ENCODE results near the gene MTA1. TPM values are rescaled to one million over a fixed set of nuclear protein-coding genes. Genes with fewer than 3 reads are reported as not detected.

The MTA1 gene
- polyA plus RNA-seq, 3 donors, result 44.7 to 61.1 (median 53.4) TPM

GRCh38 chr14:105418269-105419194 is 1.1 kb upstream of the MTA1 start:
- WGBS, 3 donors, result 65 to 78% (median 76%) methylated on average over 18 to 19 of the region's 19 CpGs
- H3K27ac ChIP-seq (ENCODE audit: low read depth, low read length), result no peak overlapping the region

DNA sequence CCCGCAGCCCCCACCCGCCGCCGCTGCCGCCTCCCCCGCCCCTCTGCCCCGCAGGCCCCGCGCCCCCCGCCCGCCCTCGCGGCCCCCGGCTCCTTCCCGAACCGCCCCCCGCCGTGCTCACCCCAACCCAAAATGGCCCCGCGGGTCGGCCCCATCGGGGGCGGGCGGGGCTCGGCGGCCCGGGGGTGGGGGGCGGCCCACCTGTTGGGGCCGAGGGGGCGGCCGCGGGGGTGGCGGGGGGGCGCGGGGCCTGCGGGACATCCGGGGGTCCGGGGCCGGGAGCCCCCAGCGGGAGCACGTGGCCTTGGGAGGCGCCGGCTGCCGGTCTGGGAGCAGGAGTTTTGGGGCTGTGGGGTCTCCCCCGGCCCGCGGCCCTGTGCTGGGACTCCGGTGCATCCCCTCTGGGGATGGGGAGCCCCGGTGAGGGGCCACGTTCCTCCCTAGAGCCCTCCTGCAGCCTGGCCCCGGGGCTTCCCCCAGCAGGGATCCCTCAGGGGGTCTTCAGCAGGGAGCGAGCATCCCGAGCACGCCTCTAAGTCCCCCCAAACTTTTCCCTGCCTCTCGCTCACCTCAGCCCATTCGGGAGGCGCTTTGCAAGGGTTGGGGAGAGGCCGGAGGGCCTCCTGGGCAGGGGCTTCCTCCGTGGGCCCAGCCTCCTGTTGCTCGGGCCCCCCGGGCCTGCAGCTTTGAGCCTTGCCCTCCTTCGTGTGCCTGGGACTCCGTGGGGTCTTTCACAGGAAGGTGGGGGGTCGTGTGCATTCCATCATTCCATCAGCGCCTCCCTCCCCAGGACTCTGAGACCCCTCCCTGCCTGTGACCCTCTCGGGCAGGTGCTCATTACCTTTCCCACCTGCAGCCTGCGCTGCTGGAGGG is 710 bp downstream of the MTA1 start:
- H3K27ac ChIP-seq (ENCODE audit: low read depth, low read length), result no peak overlapping the region
- 3% methylated on average over 31 to 67 of the region's 67 CpGs for WGBS, 3 donors

DNA sequence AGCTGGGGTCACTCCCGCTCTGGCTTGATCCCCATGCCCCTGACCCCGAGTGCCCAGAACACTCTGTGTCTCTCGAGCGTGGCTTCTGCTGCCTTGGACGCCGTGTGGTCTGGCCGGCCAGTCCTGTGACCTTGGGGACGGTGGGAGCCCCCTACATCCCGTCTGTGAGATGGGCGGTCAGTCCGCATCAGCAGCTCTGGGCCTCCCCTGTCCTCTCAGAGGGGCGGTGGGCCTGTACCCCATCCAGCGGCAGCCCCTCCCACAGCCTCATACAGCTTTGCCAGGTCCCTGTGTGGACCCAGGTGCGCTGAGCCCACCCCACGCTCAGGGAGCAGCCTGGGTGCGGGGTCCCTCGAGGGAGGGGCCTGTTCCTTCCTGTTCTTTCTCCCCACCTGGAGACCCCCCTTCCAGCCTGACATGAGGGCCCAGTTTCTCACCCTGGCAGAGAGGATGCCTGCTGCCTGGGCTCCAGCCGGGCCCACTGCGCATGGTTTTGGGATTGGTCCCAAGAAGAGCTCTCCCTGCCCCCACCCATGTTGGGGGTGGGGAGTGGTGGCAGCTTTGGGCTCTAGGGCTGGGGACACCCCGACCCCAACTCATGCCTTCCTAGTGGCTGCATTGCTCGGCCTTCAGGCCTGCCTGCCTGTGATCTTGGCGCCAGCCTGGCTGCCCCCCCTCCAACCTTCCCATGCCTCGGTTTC is 1.5 kb downstream of the MTA1 start:
- 45 to 53% (median 46%) methylated on average over 23 of the region's 23 CpGs for WGBS, 3 donors
- no peak overlapping the region for H3K27ac ChIP-seq (ENCODE audit: low read depth, low read length)

GRCh38 chr14:105421723-105422615 is 2.3 kb downstream of the MTA1 start:
- H3K27ac ChIP-seq (ENCODE audit: low read depth, low read length), result no peak overlapping the region
- WGBS, 3 donors, result 57 to 76% (median 57%) methylated on average over 31 to 32 of the region's 32 CpGs

- WGBS, 3 donors, result 79 to 84% (median 82%) methylated on average over 21 of the region's 21 CpGs
- H3K27ac ChIP-seq (ENCODE audit: low read depth, low read length), result no peak overlapping the region
Observed at GRCh38 chr14:105422695-105423487, 3.3 kb downstream of the MTA1 start.

DNA sequence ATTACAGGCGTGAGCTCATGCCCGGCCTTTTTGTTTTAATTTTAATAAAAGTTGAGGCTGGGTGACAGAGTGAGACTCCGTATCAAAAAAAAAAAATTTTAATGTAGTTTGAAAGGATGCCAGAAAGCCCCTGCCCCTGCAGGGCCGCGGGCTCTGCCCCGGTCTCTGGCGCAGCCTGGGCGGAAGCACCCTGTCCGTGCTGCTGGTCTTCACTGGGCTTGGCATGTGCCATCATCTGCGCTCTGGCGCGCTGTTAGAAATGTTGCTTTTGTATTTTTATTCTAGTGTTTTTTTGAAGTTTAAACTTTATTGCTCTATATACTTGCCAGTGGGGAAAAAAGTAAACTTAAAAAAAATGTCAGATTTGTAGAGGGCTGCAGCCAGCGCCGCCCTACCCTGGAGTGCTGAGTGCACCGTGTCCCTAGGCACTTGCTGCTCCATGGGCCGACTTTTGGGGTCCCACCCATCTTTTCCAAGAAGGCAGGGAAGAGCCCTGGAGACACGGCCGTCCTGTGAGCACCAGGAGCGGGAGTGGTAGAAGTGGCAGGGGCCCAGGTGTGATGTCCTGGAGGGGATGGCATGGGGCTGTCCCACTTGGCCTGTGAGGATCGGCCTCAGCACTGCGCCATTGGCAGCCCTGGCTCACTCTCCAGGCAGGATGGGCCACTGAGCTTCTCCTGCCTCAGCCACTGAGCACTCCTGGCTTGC is 4.0 kb downstream of the MTA1 start:
- no peak overlapping the region for H3K27ac ChIP-seq (ENCODE audit: low read depth, low read length)
- 94 to 96% (median 96%) methylated on average over 21 of the region's 21 CpGs for WGBS, 3 donors

GRCh38 chr14:105424861-105425260 is 5.2 kb downstream of the MTA1 start:
- no peak overlapping the region for H3K27ac ChIP-seq (ENCODE audit: low read depth, low read length)
- 94 to 95% (median 94%) methylated on average over 12 of the region's 12 CpGs for WGBS, 3 donors

DNA sequence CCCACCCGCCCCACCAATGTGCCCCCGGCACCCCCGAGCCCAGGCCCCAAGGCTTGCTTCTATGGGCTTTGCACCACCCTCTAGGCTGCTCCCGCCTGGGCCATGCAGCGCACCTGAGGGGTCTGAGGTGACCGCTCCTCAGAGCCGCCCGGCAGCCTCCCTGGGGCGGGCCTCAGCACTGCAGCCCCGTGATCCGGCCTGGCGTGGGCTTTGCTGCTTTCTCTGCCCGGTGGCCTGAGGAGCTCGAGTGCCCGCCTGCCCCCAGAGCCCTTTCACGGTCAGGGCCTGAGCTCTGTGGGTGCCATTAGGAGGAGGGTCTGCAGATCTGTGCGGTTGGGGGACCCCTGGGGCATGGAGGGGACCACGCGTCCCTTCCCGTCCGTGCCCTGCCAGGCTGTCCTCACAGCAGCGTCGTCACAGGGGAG is 6.2 kb downstream of the MTA1 start:
- WGBS, 3 donors, result 94 to 98% (median 95%) methylated on average over 17 to 23 of the region's 23 CpGs
- no peak overlapping the region for H3K27ac ChIP-seq (ENCODE audit: low read depth, low read length)

GRCh38 chr14:105426416-105427130 is 6.9 kb downstream of the MTA1 start:
- WGBS, 3 donors, result 94 to 98% (median 97%) methylated on average over 21 of the region's 21 CpGs
- no peak overlapping the region for H3K27ac ChIP-seq (ENCODE audit: low read depth, low read length)

- H3K27ac ChIP-seq (ENCODE audit: low read depth, low read length), result no peak overlapping the region
- WGBS, 3 donors, result 96 to 99% (median 96%) methylated on average over 10 of the region's 10 CpGs
Observed at GRCh38 chr14:105427412-105427811, 7.8 kb downstream of the MTA1 start.

GRCh38 chr14:105427936-105428485 is 8.4 kb downstream of the MTA1 start:
- WGBS, 3 donors, result 90 to 93% (median 92%) methylated on average over 9 of the region's 9 CpGs
- no peak overlapping the region for H3K27ac ChIP-seq (ENCODE audit: low read depth, low read length)

DNA sequence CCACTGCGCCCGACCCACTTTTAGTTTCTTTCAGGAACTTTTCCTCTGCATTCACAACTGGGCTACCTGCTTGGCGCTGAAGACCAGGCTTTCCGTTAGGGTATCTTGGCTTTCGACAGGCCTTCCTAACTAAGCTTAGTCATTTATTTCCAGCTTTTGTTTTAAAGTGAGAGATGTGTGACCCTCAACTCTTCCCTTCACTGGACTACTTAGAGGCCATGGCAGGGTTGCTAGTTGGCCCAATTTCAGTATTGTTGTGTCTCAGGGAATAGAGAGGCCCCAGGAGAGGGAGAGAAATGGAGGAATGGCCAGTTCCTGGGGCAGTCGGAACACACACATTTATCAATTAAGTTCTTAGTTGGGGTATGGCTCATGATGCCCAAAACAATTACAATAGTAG is 10.4 kb downstream of the MTA1 start:
- WGBS, 3 donors, result 73 to 96% (median 80%) methylated on average over 6 of the region's 6 CpGs
- no peak overlapping the region for H3K27ac ChIP-seq (ENCODE audit: low read depth, low read length)

GRCh38 chr14:105430565-105430964 is 10.9 kb downstream of the MTA1 start:
- no peak overlapping the region for H3K27ac ChIP-seq (ENCODE audit: low read depth, low read length)
- WGBS, 3 donors, result 57 to 68% (median 61%) methylated on average over 9 of the region's 9 CpGs

GRCh38 chr14:105431256-105431655 is 11.6 kb downstream of the MTA1 start:
- WGBS, 3 donors, result 93 to 100% (median 96%) methylated on average over 1 of the region's 1 CpG
- H3K27ac ChIP-seq (ENCODE audit: low read depth, low read length), result no peak overlapping the region

- WGBS, 3 donors, result 81 to 88% (median 88%) methylated on average over 12 of the region's 12 CpGs
- H3K27ac ChIP-seq (ENCODE audit: low read depth, low read length), result no peak overlapping the region
Observed at GRCh38 chr14:105432657-105433056, 13.0 kb downstream of the MTA1 start.
